Measurements from ENCODE around the gene DTX3L.
"Not testable (repeated sequence)": the region's sequence is repeated elsewhere in the genome, so short reads cannot be mapped to it uniquely, and the experiment has no call there.

The DTX3L gene

DNA sequence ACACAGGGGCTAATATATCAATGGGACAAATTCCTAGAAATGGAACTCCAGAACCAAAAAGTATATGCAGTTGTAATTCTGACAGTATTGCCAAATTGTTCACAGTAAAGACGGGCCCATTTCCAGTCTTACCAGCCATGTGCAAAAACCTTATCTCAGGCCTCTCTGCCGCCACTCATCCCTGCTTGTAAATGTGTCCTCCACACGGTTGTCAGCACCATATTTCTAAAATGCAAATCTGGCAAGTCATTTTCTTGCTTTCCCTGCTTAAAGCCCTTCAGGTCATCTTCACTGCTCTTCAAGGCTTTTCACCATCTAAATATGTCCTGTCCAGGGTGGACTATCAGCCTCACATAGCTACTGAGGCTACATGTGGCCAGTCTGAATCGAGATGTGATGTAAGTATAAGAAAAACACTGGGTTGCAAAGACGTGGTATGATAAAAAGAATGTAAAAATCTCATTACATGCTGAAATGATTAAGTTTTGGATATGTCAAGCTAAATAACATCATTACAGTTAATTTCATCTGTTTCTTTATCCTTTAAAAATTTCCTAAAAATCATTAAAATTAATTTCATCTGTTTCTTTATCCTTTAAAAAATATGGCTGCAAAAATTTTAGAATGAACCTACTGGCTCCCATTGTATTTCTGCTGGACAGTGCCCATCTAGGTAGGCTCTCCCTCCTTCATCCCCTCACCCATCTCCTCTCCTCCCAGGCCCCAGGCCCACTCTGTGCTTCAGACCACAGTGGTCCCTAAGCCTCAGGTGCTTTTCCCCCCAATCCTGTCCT lies 1.0 kb upstream of the DTX3L start:
- DNase-seq: no peak

DNA sequence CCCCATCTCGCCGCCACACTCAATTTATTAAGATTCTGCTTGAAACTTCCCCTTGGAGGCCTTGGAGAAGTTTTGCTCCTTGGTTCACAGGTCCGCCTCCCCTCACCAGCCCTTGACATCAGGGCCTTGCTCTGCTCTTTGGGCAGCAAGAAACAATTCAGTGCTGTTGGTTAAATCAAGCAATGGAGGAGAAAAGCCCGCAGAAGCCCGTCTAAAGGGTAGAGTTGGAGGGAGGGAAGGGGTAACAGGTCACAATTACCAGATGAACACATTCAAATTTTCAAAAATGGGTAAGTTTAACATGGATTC lies 467 bp upstream of the DTX3L start:
- DNase-seq: no peak

DNA sequence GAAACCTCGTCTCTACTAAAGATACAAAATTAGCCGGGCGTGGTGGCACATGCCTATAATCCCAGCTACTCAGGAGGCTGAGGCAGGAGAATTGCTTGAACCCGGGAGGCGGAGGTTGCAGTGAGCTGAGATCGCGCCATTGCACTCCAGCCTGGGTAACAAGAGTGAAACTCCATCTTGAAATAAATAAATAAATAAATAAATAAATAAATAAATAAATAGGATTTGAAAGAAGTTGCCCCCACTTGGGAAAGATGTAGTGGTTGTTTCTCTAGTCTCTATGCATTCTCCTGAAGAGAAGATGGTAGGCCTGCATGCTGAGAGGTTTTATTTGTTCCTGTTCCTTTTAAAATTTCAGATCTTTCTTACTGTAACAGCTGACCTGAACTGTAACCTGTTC lies 4.0 kb downstream of the DTX3L start:
- DNase-seq: not testable (repeated sequence)

DNA sequence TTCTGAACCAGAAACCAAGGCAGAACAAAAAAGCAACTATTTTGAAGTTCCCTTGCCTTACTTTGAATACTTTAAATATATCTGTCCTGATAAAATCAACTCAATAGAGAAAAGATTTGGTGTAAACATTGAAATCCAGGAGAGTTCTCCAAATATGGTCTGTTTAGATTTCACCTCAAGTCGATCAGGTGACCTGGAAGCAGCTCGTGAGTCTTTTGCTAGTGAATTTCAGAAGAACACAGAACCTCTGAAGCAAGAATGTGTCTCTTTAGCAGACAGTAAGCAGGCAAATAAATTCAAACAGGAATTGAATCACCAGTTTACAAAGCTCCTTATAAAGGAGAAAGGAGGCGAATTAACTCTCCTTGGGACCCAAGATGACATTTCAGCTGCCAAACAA lies 4.6 kb downstream of the DTX3L start:
- DNase-seq: no peak

DNA sequence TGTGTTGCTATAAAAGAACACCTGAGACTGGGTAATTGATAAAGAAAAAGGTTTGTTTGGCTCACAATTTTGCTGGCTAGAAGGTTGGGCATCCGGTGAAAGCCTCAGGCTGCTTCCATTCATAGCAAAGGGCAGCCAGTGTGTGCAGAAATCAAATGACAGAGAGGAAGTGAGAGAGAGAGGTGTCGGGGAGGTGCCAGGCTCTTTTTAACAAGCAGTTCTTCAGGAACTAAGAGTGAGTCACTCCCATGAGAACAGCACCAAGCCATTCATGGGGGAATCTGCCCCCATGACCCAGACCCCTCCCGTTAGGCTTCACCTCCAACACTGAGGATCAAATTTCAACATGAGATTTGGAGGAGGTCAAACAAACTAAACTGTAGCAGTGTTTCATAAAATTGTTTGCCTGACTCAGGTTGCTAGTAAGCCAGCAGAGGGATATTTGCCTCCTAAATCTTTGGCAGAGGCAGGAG lies 8.8 kb downstream of the DTX3L start:
- no peak for DNase-seq

DNA sequence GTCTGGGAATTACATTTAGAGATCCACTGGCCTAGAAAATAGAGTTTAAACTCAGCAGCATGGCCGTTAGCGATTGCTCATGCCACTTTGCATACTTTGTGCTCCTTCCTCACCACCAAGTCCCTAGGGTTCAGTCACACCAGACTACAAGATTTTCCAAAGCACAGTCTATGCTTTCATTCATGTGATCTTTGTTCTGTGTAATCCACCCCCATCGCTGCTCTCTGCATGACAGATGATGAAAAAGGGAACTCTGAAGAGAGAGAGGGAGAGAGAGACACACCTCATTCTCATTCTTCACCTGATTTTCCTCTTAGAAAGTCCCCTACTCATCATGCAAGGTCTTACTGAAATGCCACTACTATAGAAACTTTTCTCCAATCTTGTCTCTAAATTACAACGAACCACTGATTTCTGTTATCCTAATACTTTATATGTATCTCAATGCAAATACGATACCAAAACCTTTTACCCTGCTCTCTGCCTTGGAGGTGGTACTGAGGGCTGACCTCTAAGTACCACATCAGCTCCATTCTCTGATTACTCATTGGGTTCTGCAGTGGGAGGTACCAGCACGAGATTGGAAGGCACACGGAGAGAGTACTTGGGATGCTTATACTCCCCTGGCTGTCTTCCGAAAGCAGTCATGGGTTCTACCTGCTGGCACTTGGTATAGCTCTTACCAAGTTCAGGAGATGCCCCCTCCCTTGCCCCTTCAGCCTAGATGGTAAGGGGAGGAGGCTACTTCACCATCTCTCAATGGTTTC lies 12.2 kb downstream of the DTX3L start:
- no peak for DNase-seq

DNA sequence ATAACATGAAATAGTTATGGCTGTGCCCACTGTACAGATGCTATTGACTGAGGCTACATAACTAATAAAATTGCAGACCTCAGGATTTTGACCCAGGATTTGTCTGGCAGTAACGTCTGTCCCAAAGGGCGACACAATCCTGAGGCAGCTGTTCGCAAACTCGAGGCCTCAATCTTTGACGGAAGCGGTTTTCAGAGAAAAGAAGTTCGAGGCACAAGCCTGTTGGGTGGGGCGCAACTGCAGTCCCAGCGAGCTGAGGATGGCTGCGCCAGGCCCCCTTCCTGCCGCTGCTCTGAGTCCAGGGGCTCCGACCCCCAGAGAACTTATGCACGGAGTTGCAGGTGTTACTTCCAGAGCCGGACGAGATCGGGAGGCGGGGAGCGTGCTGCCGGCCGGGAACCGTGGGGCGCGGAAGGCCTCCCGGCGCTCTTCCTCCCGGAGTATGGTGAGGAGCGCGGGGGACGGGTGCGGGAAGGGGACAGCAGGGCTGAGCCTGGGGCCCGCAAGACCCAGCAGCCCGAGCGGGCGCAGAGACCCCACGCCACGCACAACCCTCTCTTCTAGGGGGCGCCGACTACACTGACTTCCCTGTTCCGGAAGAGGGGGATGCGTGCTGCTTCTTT lies 13.4 kb downstream of the DTX3L start, which contains the start of gene PARP15:
TSS of gene PARP15 (plus strand) at position 242 of the 623 bp plus-strand sequence. CDS start at position 260, 18 bp downstream.
- DNase-seq: peak; percentile 76

DNA sequence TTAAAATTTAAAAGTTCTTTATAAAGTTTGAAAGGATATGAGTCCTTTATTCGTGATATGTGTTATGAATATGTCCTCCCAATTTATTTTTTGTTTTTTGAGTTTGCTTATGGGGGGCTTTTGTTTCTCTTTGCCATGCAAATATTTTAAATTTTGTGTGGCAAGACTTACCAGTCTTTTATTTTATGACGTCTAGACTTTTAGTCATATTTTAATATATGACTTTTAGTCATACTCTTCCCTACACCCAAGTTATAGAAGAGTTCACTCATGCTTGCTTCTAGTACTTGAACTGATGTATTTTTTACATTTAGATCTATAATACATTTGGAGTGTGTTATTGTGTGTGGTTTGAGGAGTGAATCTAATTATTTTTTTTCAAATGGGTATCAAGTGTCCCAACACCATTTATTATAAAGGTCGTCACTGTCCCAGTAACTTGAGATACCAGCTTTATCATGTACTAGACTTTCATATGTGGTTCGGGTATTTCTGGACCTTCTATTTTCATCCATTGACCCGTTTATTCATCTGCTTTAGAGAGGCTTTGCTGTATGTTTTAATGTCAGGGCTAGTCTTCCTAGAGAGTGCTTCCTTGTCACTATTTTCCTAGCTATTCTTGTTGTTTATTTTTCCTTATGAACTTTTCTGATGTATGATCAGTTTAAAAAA lies 14.1 kb downstream of the DTX3L start:
- no peak for DNase-seq

DNA sequence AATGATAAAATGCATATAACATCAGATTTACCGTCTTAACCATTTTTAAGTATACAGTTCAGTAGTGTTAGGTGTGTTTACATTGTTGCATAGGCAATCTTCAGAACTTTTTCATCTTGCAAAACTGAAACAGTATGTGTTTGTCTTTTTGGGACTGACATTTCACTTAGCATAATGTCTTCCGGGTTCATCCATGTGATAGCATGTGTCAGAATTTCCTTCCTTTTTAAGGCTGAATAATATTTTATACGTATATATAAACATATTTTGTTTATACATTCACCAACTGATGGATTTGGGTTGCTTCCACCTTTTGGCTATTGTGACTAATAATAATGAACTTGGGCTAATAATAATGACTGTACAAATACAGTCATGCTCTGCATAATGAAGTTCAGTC lies 16.3 kb downstream of the DTX3L start:
- no peak for DNase-seq

DNA sequence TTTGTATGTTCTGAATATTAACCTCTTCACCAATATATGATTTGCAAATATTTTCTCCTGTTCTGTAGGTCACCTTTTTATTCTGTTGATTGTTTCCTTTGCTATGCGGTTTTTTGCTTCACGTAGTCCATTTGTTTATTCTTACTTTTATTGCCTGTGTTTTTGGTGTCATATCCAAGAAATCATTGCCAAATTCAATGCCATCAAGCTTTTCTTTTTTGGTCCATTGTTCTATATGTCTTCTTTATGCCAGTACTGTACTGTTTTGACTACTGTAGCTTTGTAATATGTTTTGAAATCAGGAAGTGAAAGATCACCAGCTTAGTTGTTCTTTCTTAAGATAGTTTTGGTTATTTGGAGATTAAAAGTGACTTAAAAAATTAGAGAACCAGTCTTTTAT lies 17.5 kb downstream of the DTX3L start:
- DNase-seq: no peak

DNA sequence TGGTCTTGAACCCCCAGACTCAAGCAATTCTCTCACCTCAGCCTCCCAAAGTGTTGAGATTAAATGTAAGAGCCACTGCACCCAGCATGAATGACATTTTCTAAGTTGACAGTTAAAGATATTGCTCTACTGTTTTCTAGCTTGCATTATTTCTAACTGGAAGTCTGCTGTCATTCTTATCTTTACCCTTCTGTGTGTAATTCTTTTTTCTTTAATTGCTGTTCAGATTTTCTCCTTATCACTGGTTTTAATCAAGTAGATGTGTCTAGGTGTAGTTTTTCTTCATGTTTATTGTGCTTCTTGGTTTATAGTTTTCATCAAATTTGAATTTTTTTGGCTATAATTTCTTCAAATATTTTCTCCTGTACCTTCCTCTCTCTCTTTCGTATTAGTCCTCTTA lies 18.3 kb downstream of the DTX3L start:
- no peak for DNase-seq

DNA sequence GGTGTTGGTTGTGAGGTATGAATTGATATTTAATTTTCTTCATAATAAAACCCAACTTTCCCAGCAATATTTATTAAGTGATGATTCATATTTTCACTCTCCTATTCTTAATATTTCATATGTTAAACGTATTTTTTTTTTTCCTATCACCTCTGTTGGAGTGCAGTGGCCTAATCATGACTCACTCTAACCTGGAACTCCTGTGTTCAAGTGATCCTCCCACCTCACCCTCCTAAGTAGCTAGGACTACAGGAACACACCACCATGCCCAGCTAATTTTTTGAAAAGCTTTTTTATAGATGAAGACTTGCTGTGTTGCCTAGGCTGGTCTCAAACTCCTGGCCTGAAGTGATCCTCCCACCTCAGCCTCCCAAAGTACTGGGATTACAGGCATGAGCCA lies 22.0 kb downstream of the DTX3L start:
- DNase-seq: no peak

DNA sequence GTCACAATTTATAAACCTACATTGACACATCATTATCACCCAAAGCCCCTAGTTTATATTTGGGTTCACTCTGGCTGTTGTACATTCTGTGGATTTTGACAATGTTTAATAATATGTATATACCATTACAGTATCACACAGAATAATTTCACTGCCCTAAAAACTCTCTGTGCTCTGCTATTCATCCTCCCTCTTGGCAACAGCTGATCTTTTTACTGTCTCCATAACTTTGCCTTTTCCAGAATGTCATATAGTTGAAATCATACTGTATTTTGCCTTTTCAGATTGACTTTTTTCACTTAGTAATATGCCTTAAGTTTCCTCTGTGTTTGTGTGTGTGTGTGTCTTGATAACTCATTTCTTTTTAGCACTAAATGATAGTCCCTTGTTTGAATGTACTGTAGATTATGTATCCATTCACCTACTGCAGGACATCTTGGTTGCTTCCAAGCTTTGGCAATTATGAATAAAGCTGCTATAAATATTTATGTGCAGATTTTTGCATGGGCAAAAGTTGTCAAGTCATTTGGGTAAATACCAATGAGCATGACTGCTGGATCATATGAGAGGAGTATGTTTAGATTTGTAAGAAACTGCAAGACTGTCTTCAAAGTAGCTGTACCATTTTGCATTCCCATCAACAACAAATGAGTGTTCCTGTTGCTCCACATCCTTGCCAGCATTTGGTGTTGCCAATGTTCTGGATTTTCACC lies 22.8 kb downstream of the DTX3L start:
- DNase-seq: no peak

DNA sequence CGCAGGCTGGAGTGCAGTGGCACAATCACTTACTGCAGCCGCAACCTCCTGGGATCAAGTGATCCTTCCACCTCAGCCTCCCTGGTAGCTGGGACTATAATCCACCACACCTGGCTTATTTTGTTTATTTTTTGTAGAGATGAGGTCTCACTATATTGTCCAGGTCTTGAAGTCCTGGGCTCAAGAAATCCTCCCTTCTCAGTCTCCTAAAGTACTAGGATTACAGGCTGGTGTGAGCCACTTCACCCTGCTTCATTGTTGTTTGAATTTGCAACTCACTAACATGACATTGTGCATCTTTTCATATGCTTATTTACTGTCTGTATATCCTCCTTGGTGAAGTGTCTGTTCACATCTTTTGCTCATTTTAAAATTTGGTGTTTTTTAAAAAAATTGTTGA lies 23.4 kb downstream of the DTX3L start:
- no peak for DNase-seq

DNA sequence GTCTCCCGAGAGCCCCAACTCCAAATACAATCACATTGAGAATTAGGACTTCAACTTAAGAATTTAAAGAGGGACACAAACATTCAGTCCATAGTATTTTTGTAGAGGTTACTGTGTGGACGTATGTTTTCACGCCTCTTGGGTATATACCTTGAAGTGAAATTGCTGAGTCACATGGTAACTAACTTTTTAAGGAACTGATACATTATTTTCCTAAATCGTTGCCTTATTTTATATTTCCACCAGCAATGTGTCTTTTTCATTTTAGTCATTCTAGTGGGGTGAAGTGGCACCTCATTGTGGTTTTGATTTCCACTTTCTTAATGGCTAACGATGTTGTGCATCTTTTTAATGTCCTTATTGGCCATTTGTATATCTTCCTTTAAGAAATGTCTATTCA lies 25.2 kb downstream of the DTX3L start:
- no peak for DNase-seq

DNA sequence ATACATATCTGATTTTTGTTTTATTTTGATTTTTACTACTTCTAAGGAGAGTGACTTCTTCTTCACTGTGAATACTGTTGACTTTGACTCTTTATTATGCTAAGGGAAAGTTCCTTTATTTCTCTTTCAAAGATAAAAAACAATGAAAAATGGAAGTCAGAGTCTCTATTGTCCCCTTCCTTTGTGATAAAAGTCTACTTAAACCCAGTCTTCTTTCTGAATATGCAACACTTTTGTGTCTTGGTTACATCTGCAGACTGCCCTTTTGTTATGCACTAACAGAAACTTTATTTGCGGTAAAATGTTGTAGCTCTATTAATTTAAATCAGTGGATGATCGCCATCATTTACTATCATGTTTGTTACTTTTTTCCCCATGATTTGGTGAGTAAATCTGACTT lies 26.5 kb downstream of the DTX3L start:
- no peak for DNase-seq

DNA sequence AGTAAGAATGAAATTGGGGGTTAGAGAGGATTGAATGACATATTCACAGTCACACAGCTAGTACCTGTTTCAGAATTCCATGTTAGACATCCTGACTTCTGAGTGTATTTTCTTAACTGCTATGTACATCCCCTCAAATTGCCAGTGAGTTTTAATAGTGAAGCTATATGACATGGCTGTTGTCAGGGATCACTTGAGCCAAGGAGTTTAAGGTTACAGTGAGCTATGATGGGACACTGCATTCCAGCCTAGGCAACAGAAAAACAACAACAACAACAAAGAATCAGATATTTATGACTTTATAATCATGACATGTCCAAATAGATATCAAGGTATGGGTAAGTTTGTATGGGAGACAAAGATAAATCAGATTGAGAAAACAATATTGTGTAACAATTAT lies 29.9 kb downstream of the DTX3L start:
- no peak for DNase-seq

DNA sequence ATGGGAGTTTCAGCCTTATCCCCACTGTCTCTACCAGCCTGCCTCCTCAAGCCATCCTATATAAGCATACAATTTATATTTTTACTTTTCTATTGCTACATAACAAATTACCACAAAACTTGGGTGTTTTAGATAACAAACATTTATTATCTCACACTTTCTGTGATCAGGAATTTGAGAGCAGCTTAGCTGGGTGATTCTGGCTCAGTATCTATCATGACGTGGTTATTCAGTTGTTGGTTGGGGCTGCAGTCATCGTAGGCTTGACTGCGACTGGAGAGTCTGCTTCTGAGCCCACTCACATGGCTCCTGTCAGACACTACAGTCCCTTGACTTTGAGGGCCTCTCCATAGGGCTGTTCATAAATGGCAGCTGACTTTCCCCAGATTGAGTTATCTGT lies 34.0 kb downstream of the DTX3L start:
- DNase-seq: no peak

DNA sequence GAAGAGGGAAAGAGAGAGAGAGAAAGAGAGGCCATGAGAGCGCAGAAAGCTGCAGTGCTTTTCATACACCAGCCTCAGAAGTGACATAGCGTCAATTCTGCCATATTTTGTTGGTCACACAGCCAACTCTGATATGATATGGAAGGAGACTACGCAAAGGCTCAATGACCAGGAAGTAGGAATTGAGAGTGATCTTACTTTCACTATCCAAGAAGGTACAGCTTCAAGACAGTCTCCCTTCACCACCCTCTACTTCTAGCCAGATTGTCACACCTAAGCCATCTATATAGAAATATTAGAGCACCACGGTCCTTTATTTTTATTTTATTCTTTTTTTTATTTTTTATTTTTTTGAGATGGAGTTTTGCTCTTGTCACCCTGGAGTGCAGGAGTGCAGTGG lies 34.4 kb downstream of the DTX3L start:
- DNase-seq: no peak

DNA sequence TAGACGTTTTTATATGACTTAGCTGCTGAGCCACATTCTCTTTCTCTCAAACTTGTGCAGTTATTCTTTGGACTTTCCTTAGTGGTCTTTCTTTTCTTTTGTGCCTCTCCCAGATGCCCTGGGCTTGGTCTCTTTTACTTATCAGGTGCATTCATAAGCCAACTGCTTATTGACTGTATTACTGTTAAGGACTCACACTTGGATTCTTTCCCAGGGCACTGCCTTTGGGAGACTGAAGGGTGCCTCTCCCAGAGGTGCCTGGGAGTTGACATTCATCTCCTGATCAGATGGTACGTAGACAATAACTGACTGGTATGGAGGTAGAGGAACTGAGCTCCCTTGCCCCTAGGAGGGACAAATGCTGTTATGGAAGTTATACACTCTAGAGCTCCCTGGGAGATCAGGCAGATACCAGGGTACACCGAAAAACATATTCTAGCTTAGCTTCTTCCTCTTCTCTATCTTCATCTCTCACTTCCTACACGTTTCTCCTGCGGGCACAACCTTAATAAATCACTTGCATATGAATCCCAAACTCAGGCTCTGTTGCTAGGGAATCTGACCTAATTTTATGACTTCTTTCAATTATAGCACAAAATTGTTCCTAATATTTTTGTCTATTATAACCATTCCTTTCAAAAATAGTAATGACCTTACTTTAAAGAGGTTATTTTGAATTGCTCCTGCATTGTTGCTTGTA lies 38.0 kb downstream of the DTX3L start:
- no peak for DNase-seq

DNA sequence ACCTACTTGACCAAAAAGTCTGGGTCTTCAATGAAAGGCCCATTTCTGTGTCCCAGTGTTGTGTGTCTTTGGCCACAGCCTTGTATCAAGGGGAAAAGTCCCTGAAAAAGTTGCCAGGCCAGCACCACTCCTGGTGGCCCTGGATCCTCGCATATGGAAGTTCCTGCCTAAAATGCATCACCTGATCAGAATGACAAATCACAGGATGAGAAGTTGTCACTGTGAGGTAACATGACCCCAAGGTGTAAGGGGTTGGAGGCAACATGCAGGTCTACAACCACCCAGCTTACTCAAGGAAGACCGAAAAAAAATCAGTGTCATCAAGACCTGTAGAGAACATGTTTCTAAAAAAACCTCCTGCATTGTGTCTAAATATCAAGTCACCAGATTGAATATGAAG lies 38.9 kb downstream of the DTX3L start:
- DNase-seq: no peak

DNA sequence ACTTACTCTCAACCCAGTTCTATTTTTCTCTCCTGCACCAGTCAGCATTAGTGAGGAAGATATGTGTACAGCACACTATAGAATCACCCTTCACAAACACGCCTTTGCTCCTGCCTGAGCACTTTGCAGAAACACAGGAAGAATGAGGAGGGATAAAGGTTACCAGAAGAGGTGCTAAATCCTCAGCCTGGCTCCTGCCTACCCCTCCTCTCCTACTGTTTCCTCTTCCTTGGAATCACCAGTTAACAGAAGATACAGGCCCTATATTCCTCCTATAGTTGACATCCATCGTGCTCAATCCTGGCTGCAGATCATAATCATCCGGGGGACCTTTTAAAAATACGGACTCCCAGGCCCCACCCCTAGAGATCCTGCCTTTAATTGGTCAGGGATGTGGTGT lies 42.2 kb downstream of the DTX3L start:
- no peak for DNase-seq
